H1 (cell line): Measurements from ENCODE around the gene ETNK1. TPM values are rescaled to one million over a fixed set of nuclear protein-coding genes. Genes with fewer than 3 reads are reported as not detected.

Experiments used
- RAD21 ChIP-seq, 2 experiments: IDR thresholded peaks in 1 of 2; conservative IDR thresholded peaks in 1 of 2; 2 replicates each; pipeline ENCODE4 v1.6.1; 2011; ENCODE audit warnings: low read depth in 2 of 2, low read length in 2 of 2, improper control_type of control experiment in 1 of 2, inconsistent platforms in 1 of 2, mild to moderate bottlenecking in 1 of 2, moderate library complexity in 1 of 2
- RNF2 ChIP-seq: fragments of 200-900, 300-1000 bp; sonication (generic); IDR thresholded peaks from 2 replicates; pipeline ENCODE4 v1.7.1; 2016; ENCODE audit warnings: borderline replicate concordance, low read depth, mild to moderate bottlenecking, antibody characterized with exemption, low read length; ENCODE audit not compliant: poor library complexity, severe bottlenecking; ENCODE audit errors: missing control alignments
- SAP30 ChIP-seq: fragments of 300-600 bp; sonication (generic); IDR thresholded peaks from 2 replicates; pipeline ENCODE4 v1.7.1; 2012; ENCODE audit warnings: low read length, moderate library complexity, mild to moderate bottlenecking, inconsistent platforms; ENCODE audit not compliant: insufficient read depth, insufficient replicate concordance
- SIRT6 ChIP-seq: IDR thresholded peaks from one replicate; pipeline ENCODE4 v1.7.1; 2012; ENCODE audit warnings: low read length, inconsistent platforms
- polyA plus RNA-seq, 7 experiments: library from polyadenylated mRNA; depleted of rRNA in 3 of 7; stranded (reverse) in 5 of 7; unstranded in 2 of 7; fragments of >200 nt in 5 of 7; fragments of 200-250 nt in 2 of 7; gene quantifications; 1 replicate in 5 of 7; 2 replicates in 1 of 7; 4 replicates in 1 of 7; pipeline versions ENCODE4 v1.2.1 to v1.2.3, GENCODE V29; 2011 to 2013; ENCODE audit warnings: missing spikeins in 2 of 7, mixed read lengths in 2 of 7
- total RNA-seq: library from RNA; stranded (reverse); fragmentation: NEBNext Ultra II Directional; extraction: Animal tissue kit (Norgen Biotek cat#: 25700); gene quantifications from 2 replicates; pipeline ENCODE4 v1.2.1, GENCODE V29; 2021
- TF ChIP-seq, protein P1 (sequence below): IDR thresholded peaks from 2 replicates; pipeline ENCODE4 v1.6.1; 2011; ENCODE audit warnings: low read depth, mild to moderate bottlenecking, low read length; ENCODE audit not compliant: insufficient read depth
- TF ChIP-seq, protein P2 (sequence below): IDR thresholded peaks from 2 replicates; pipeline ENCODE4 v1.6.1; 2012; ENCODE audit warnings: low read length, inconsistent platforms

ETNK1 gene
- total and polyA plus RNA-seq, 2 of the 8 experiments (the other 6 are each of a cell fraction or from before 2014, with no cell fraction given) = 11.6 to 82.7 TPM

DNA sequence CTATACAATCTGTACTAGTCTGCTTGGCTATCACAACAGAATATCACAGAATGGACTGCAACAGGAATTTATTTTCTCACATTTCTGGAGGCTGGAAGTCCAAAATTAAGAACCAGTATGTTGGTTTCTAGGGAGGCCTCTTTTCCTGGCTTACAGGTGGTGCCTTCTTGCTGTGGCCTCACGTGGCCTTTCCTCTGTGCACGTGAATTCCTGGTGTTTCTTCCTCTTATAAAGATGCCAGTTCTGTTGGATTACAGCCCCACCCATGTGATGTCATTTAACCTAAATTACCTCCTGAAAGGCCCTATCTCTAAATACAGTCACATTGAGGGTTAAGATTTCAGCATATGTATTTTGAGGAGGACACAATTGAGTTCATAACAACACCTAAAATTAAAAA, 48.5 kb upstream of the ETNK1 start (continued):
- TF ChIP-seq SAP30 = no peak
- TF ChIP-seq, protein P1, sequence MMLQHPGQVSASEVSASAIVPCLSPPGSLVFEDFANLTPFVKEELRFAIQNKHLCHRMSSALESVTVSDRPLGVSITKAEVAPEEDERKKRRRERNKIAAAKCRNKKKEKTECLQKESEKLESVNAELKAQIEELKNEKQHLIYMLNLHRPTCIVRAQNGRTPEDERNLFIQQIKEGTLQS = no peak
- no peak for TF ChIP-seq RAD21 (IDR thresholded peaks at IDR 0.05 in 1 of 2, conservative IDR thresholded peaks at IDR 0.05 in 1 of 2; ENCODE audit: low read depth in 2 of 2, low read length in 2 of 2)
- TF ChIP-seq, protein P2, sequence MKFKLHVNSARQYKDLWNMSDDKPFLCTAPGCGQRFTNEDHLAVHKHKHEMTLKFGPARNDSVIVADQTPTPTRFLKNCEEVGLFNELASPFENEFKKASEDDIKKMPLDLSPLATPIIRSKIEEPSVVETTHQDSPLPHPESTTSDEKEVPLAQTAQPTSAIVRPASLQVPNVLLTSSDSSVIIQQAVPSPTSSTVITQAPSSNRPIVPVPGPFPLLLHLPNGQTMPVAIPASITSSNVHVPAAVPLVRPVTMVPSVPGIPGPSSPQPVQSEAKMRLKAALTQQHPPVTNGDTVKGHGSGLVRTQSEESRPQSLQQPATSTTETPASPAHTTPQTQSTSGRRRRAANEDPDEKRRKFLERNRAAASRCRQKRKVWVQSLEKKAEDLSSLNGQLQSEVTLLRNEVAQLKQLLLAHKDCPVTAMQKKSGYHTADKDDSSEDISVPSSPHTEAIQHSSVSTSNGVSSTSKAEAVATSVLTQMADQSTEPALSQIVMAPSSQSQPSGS = no peak
- no peak for TF ChIP-seq SIRT6
- no peak for TF ChIP-seq RNF2
